HEK293 (cell line): ENCODE data around the gene CHPT1.

Source experiments
- CTCF ChIA-PET: fragments of 350-600 bp; formaldehyde crosslinking; extraction: SDS; loops from one replicate; lab custom pipeline; 2021; ENCODE audit warnings: antibody characterized with exemption; lab: Yijun Ruan, JAX
- POLR2A ChIA-PET: fragments of 300-600 bp; formaldehyde crosslinking; extraction: SDS; loops from one replicate; lab custom pipeline; 2020; ENCODE audit warnings: antibody characterized with exemption, inconsistent platforms; lab: Yijun Ruan, JAX
- H3K27ac ChIP-seq: fragments of 200-500 bp; sonication (Bioruptor generic); 2 replicates; pipeline ENCODE4 v1.5.1; 2014; ENCODE audit warnings: low read depth, low read length, control low read depth, inconsistent platforms; ENCODE audit errors: extremely low read depth
- H3K36me3 ChIP-seq, 2 experiments: fragments of 200-500 bp in 1 of 2; sonication (Bioruptor generic) in 1 of 2; 1 replicate in 1 of 2; 2 replicates in 1 of 2; pipeline ENCODE4 v1.5.1; 2014 to 2017; ENCODE audit warnings: inconsistent platforms in 2 of 2, low read length in 2 of 2; ENCODE audit not compliant: control insufficient read depth in 2 of 2, insufficient read depth in 1 of 2
- H3K4me1 ChIP-seq: fragments of 200-500 bp; sonication (Bioruptor generic); 2 replicates; pipeline ENCODE4 v1.5.1; 2014; ENCODE audit warnings: mild to moderate bottlenecking, low read length, inconsistent platforms; ENCODE audit not compliant: control insufficient read depth, insufficient read depth
- H3K4me3 ChIP-seq: 2 replicates; pipeline ENCODE4 v1.5.1; 2011; ENCODE audit warnings: low read depth, mild to moderate bottlenecking, control low read depth, low read length, moderate library complexity
- H3K9me3 ChIP-seq: fragments of 200-500 bp; sonication (Bioruptor generic); 2 replicates; pipeline ENCODE4 v1.5.1; 2014; ENCODE audit warnings: low read depth, low read length, inconsistent platforms; ENCODE audit not compliant: control insufficient read depth, insufficient read depth
- KLF1 ChIP-seq: fragments of 450-650 bp; formaldehyde crosslinking; IDR thresholded peaks from 2 replicates; pipeline ENCODE4 v1.5.1; 2016; ENCODE audit warnings: missing biosample characterization, missing genetic modification characterization
- PBX3 ChIP-seq: sonication (generic); formaldehyde crosslinking; IDR thresholded peaks from 2 replicates; pipeline ENCODE4 v1.8.1; 2022; ENCODE audit warnings: mild to moderate bottlenecking, moderate library complexity, missing genetic modification reagents
- PRDM10 ChIP-seq: fragments of 450-650 bp; formaldehyde crosslinking; IDR thresholded peaks from 2 replicates; pipeline ENCODE4 v1.5.1; 2016; ENCODE audit warnings: missing biosample characterization, missing genetic modification characterization
- ZBTB10 ChIP-seq: fragments of 450-650 bp; formaldehyde crosslinking; IDR thresholded peaks from 2 replicates; pipeline ENCODE4 v1.5.1; 2016; ENCODE audit warnings: missing biosample characterization, missing genetic modification characterization
- ZBTB17 ChIP-seq: fragments of 450-650 bp; formaldehyde crosslinking; IDR thresholded peaks from 2 replicates; pipeline ENCODE4 v1.5.1; 2016; ENCODE audit warnings: missing biosample characterization, missing genetic modification characterization
- ZBTB20 ChIP-seq: fragments of 450-650 bp; formaldehyde crosslinking; IDR thresholded peaks from 2 replicates; pipeline ENCODE4 v1.5.1; 2016; ENCODE audit warnings: missing biosample characterization, missing genetic modification characterization
- ZNF18 ChIP-seq: fragments of 450-650 bp; formaldehyde crosslinking; IDR thresholded peaks from 2 replicates; pipeline ENCODE4 v1.5.1; 2016; ENCODE audit warnings: missing biosample characterization, missing genetic modification characterization
- ZNF341 ChIP-seq: fragments of 450-650 bp; formaldehyde crosslinking; IDR thresholded peaks from 2 replicates; pipeline ENCODE4; 2016; ENCODE audit warnings: low read depth, missing biosample characterization, missing genetic modification characterization
- ZNF366 ChIP-seq: fragments of 450-650 bp; formaldehyde crosslinking; conservative IDR thresholded peaks from 2 replicates; pipeline ENCODE4 v1.5.1; 2016; ENCODE audit warnings: missing biosample characterization, missing genetic modification characterization
- ZNF449 ChIP-seq: fragments of 450-650 bp; formaldehyde crosslinking; IDR thresholded peaks from 2 replicates; pipeline ENCODE4 v1.5.1; 2017; ENCODE audit warnings: missing biosample characterization, mild to moderate bottlenecking, missing genetic modification characterization, moderate library complexity
- ZNF529 ChIP-seq: fragments of 450-650 bp; formaldehyde crosslinking; IDR thresholded peaks from 2 replicates; pipeline ENCODE4 v1.5.1; 2017; ENCODE audit warnings: missing genetic modification characterization, missing biosample characterization; ENCODE audit not compliant: insufficient replicate concordance
- ZNF677 ChIP-seq: fragments of 450-650 bp; IDR thresholded peaks from 2 replicates; pipeline ENCODE4 v1.5.0; 2018; ENCODE audit warnings: missing biosample characterization, mild to moderate bottlenecking, missing genetic modification characterization, moderate library complexity
- TF ChIP-seq, protein P1 (sequence below): fragments of 450-650 bp; formaldehyde crosslinking; IDR thresholded peaks from 2 replicates; pipeline ENCODE4 v1.5.1; 2016; ENCODE audit warnings: missing biosample characterization, missing genetic modification characterization

Gene CHPT1

GRCh38 chr12:101697930-101698799 is 725 bp downstream of the CHPT1 start (continued):
- TF ChIP-seq ZNF449 (tag by site-specific recombination) = no peak
- TF ChIP-seq KLF1 (tag by site-specific recombination) = peak; percentile 64
- no peak for TF ChIP-seq ZNF341 (tag by site-specific recombination)
- no peak for TF ChIP-seq ZNF677 (tag by site-specific recombination)
- TF ChIP-seq ZBTB10 = no peak
- TF ChIP-seq PBX3 (CRISPR knock-in tag) = 0 out of 2 replicates have a peak, but pooled peaks have one; percentile 21
- TF ChIP-seq ZNF366 (tag by site-specific recombination) = no peak
- TF ChIP-seq ZNF529 (tag by site-specific recombination) = no peak

GRCh38 chr12:101698800-101699347 is 1.4 kb downstream of the CHPT1 start:
- ChIA-PET POLR2A (interaction anchor here (0.9 kb wide), 1 partner anchor 8 kb away, joined by 3 read pairs; no protein-coding TSS in a partner anchor), CTCF (interaction anchor here (0.6 to 1.2 kb wide), 4 partner anchors 14 to 131 kb away, joined by 3 to 5 read pairs (median 4); no protein-coding TSS in a partner anchor)
- TF ChIP-seq ZBTB20 (tag by site-specific recombination) (peak; percentile 65; the same call in 1 of the 2 replicates), ZNF18 (tag by site-specific recombination) (no peak), ZBTB17 (tag by site-specific recombination) (peak; percentile 90), PRDM10 (tag by site-specific recombination) (peak; percentile 26; the same call in 1 of the 2 replicates)
- TF ChIP-seq, protein P1, sequence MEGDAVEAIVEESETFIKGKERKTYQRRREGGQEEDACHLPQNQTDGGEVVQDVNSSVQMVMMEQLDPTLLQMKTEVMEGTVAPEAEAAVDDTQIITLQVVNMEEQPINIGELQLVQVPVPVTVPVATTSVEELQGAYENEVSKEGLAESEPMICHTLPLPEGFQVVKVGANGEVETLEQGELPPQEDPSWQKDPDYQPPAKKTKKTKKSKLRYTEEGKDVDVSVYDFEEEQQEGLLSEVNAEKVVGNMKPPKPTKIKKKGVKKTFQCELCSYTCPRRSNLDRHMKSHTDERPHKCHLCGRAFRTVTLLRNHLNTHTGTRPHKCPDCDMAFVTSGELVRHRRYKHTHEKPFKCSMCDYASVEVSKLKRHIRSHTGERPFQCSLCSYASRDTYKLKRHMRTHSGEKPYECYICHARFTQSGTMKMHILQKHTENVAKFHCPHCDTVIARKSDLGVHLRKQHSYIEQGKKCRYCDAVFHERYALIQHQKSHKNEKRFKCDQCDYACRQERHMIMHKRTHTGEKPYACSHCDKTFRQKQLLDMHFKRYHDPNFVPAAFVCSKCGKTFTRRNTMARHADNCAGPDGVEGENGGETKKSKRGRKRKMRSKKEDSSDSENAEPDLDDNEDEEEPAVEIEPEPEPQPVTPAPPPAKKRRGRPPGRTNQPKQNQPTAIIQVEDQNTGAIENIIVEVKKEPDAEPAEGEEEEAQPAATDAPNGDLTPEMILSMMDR (tag by site-specific recombination) = peak; percentile 37; the same call in 1 of the 2 replicates
- Histone ChIP-seq H3K27ac (no peak overlapping the region; the same call in 1 of the 2 replicates), H3K9me3 (no peaks in the 10 kb centered on the region), H3K4me3 (peak overlapping the region; percentile 69), H3K36me3 (no peaks in the 10 kb centered on the region), H3K4me1 (peaks cover 8% of the 10 kb centered on the region)
